HEK293T (cell line): ENCODE results near the gene AXL.
"Not testable (repeated sequence)": the region's sequence is repeated elsewhere in the genome, so short reads cannot be mapped to it uniquely, and the experiment has no call there.

Experiments used
- CTCF ChIA-PET: fragments of 350-600 bp; formaldehyde crosslinking; extraction: SDS; loops from one replicate; lab custom pipeline; 2021; ENCODE audit warnings: antibody characterized with exemption, inconsistent platforms; lab: Yijun Ruan, JAX
- POLR2A ChIA-PET: fragments of 350-600 bp; formaldehyde crosslinking; extraction: SDS; loops from one replicate; lab custom pipeline; 2020; ENCODE audit warnings: antibody characterized with exemption, inconsistent platforms; lab: Yijun Ruan, JAX
- DNase-seq: peaks from one replicate; pipeline ENCODE4 v3.0.0; 2012; ENCODE audit warnings: mixed read lengths; ENCODE audit errors: extremely low spot score
- ARNT ChIP-seq: fragments of 450-650 bp; IDR thresholded peaks from 2 replicates; pipeline ENCODE4 v1.6.1; 2017; ENCODE audit warnings: mild to moderate bottlenecking
- BHLHE40 ChIP-seq: fragments of 450-650 bp; IDR thresholded peaks from 2 replicates; pipeline ENCODE4 v1.6.1; 2016; ENCODE audit warnings: mild to moderate bottlenecking, moderate library complexity, borderline replicate concordance
- CTBP1 ChIP-seq: fragments of 450-650 bp; IDR thresholded peaks from 2 replicates; pipeline ENCODE4 v1.6.1; 2016; ENCODE audit warnings: borderline replicate concordance
- ELF4 ChIP-seq: fragments of 450-650 bp; IDR thresholded peaks from 2 replicates; pipeline ENCODE4 v1.6.1; 2017; ENCODE audit warnings: antibody characterized with exemption
- FOXA1 ChIP-seq: fragments of 450-650 bp; IDR thresholded peaks from 2 replicates; pipeline ENCODE4 v1.6.1; 2016; ENCODE audit warnings: mild to moderate bottlenecking
- FOXK2 ChIP-seq: fragments of 450-650 bp; IDR thresholded peaks from 2 replicates; pipeline ENCODE4 v1.6.1; 2016; ENCODE audit warnings: mild to moderate bottlenecking
- FOXM1 ChIP-seq: fragments of 450-650 bp; IDR thresholded peaks from 2 replicates; pipeline ENCODE4 v1.6.1; 2017; ENCODE audit warnings: mild to moderate bottlenecking, borderline replicate concordance
- HDGF ChIP-seq: fragments of 450-650 bp; IDR thresholded peaks from 2 replicates; pipeline ENCODE4 v1.6.1; 2017; ENCODE audit warnings: antibody characterized with exemption, borderline replicate concordance
- L3MBTL2 ChIP-seq: fragments of 450-650 bp; conservative IDR thresholded peaks from 2 replicates; pipeline ENCODE4 v1.6.1; 2016; ENCODE audit warnings: mild to moderate bottlenecking
- LEF1 ChIP-seq: fragments of 450-650 bp; IDR thresholded peaks from 2 replicates; pipeline ENCODE4 v1.6.1; 2017; ENCODE audit warnings: mild to moderate bottlenecking, borderline replicate concordance
- NFRKB ChIP-seq: fragments of 450-650 bp; IDR thresholded peaks from 2 replicates; pipeline ENCODE4 v1.6.1; 2016; ENCODE audit warnings: mild to moderate bottlenecking, moderate library complexity
- PKNOX1 ChIP-seq: fragments of 450-650 bp; IDR thresholded peaks from 2 replicates; pipeline ENCODE4 v1.6.1; 2016
- SP1 ChIP-seq: fragments of 450-650 bp; IDR thresholded peaks from 2 replicates; pipeline ENCODE4 v1.6.1; 2017
- SUZ12 ChIP-seq: fragments of 450-650 bp; IDR thresholded peaks from 2 replicates; pipeline ENCODE4 v1.6.1; 2016; ENCODE audit warnings: mild to moderate bottlenecking
- TARDBP ChIP-seq: fragments of 450-650 bp; IDR thresholded peaks from 2 replicates; pipeline ENCODE4 v1.6.1; 2016
- ZNF384 ChIP-seq: fragments of 450-650 bp; IDR thresholded peaks from 2 replicates; pipeline ENCODE4 v1.6.1; 2016

Gene AXL

GRCh38 chr19:41269571-41269970 lies 50.5 kb downstream of the AXL start:
- ChIA-PET CTCF (interaction anchor here (1.1 kb wide), 1 partner anchor 39 kb away, joined by 3 read pairs; no protein-coding TSS in a partner anchor), POLR2A (no interaction called here)
- TF ChIP-seq BHLHE40 (no peak), L3MBTL2 (no peak), ELF4 (no peak), FOXK2 (no peak)
- DNase-seq: no peak

DNA sequence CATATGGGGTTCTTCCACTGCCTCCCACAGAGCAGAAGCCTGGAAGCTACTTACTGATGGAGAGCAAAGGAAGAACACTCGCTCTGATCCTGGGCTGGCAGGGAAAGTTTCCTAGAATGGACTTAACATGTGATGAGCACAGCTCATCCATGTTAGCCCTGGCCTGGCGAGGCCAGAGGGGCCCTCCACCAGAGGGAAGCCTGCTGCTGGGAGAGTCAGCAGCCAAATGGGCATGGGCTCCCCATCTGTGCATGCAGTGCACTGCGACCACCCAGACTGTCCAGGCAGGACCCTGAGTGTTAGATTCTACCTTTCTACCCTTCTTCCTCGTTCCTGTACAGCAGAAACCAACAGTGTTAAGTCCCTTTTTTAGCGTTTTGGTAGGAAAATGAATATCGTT lies 54.1 kb downstream of the AXL start:
- ChIA-PET POLR2A (no interaction called here), CTCF (no interaction called here)

GRCh38 chr19:41274802-41275201 lies 55.8 kb downstream of the AXL start:
- POLR2A ChIA-PET: interaction anchor here (1.0 kb wide), 2 partner anchors 9 to 11 kb away, joined by 3 read pairs; partner anchors contain the start of gene HNRNPUL1
- CTCF ChIA-PET: no interaction called here
- no peak for DNase-seq
- TF ChIP-seq LEF1: no peak

More for the DNA sequence above, 54.1 kb downstream of the AXL start:
- TF ChIP-seq FOXM1 (no peak), SP1 (no peak), FOXA1 (no peak), HDGF (no peak), PKNOX1 (no peak), NFRKB (no peak), L3MBTL2 (no peak), LEF1 (no peak), ZNF384 (no peak), ARNT (no peak), SUZ12 (no peak), ELF4 (no peak), BHLHE40 (no peak), TARDBP (no peak), FOXK2 (no peak), CTBP1 (no peak)
- no peak for DNase-seq

DNA sequence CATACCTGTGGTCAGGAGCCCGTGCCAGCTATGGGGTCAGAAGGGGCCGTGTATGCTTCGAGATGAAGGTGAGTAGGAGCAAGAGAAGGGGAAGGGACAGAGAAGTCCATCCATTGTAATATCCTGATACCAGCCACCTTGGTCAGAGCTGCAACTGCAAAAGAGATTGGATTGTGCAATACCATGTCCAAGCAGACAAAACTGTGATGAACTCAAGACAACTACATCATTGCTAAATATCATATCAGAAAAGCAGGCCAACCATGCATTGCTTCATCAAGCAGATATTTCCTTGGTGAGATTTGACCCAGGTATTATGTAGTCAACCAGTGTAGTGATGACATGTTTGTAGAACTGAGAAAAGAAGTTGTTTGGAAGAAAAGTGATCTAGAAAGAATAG lies 57.2 kb downstream of the AXL start:
- ChIA-PET CTCF (no interaction called here), POLR2A (no interaction called here)
- TF ChIP-seq NFRKB (no peak), PKNOX1 (no peak), BHLHE40 (no peak), SUZ12 (no peak)
- DNase-seq: no peak

- CTCF ChIA-PET: no interaction called here
- DNase-seq: no peak
- POLR2A ChIA-PET: no interaction called here
- TF ChIP-seq HDGF (no peak), CTBP1 (no peak)
Measured at GRCh38 chr19:41278478-41278877, 59.5 kb downstream of the AXL start.

DNA sequence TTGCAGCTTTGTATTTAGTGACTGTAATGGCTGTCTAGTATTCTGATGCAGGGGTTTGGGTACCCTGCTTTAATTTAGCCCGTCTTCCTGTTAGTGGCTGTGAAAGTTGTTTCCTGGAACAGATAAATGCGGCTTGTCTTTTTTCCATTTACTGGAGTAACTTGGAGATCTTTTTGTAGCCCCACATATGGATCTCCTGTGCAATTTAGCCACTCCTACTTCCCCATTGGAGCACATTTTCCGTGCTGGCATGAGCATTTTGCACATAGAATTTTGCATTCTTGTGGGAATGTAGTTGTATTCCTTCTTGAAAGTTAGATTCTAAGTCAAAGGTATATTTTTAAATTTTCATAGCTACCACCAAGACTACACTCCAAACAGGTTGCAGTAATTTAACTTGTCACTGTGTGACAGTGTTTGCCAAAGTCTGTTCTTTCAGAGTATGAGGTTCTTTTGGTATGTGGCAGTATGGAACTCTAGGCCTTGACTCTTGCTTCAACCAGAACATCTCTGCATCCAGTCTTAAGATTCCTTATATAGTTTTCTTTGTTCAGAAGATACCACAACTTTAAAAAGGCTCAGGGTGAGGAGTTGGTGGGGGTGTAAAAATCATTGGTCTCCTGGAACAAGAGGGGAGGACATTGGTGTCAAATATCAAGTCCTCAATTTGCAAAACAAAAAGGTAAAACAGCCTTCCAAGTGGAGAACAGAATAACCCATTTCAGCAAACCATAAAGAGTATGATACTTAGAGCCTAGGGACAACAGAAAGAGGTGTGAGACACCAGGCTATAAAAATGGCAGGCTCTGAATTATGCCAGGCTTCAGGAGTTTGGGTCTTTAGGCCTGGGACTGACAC lies 69.9 kb downstream of the AXL start:
- DNase-seq: no peak
- POLR2A ChIA-PET: no interaction called here
- TF ChIP-seq LEF1 (no peak), SUZ12 (no peak), HDGF (no peak), L3MBTL2 (no peak), TARDBP (no peak), NFRKB (no peak), FOXA1 (no peak), PKNOX1 (no peak), SP1 (no peak), FOXK2 (no peak), ZNF384 (no peak), BHLHE40 (no peak), CTBP1 (no peak), FOXM1 (no peak)
- CTCF ChIA-PET: no interaction called here

DNA sequence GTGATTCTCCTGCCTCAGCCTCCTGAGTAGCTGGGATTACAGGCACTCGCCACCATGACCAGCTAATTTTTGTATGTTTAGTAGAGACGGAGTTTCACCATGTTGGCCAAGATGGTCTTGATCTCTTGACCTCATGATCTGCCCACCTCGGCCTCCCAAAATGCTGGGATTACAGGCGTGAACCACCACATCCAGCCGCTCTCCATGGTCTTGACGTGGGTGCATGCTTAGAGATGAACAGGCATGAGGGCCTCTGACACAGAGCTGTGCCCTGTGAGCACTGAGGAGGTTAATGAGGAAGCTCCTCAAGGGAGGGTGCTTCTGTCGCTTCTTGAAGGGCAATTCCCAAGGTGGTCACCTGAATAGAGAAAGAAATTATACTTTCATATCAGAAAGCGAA lies 70.8 kb downstream of the AXL start:
- DNase-seq, CTCF ChIA-PET, POLR2A ChIA-PET: not testable (repeated sequence)
